Fibroblast of gingiva (primary cell): ENCODE data around the gene PLA2G6.
"Not testable (repeated sequence)": the region's sequence is repeated elsewhere in the genome, so short reads cannot be mapped to it uniquely, and the experiment has no call there.

Experiments
- DNase-seq: peaks from one replicate; pipeline ENCODE4 v3.0.0-alpha.2; 2011; ENCODE audit warnings: low read depth

The PLA2G6 gene

GRCh38 chr22:38191731-38192474, 10.3 kb upstream of the PLA2G6 start:
- no peak for DNase-seq

GRCh38 chr22:38191055-38191454, 9.4 kb upstream of the PLA2G6 start:
- DNase-seq, result no peak

GRCh38 chr22:38190581-38190980, 9.0 kb upstream of the PLA2G6 start:
- no peak for DNase-seq

GRCh38 chr22:38189104-38189503, 7.5 kb upstream of the PLA2G6 start:
- DNase-seq, result no peak

GRCh38 chr22:38187413-38188212, 6.0 kb upstream of the PLA2G6 start:
- peak; percentile 58 for DNase-seq

GRCh38 chr22:38186429-38186828, 4.8 kb upstream of the PLA2G6 start:
- peak; percentile 46 for DNase-seq

GRCh38 chr22:38184788-38185187, 3.2 kb upstream of the PLA2G6 start:
- no peak for DNase-seq

- DNase-seq, result no peak
Observed at GRCh38 chr22:38180841-38181452, 683 bp downstream of the PLA2G6 start.

GRCh38 chr22:38178605-38178937, 3.1 kb downstream of the PLA2G6 start:
- DNase-seq, result not testable (repeated sequence)

- DNase-seq, result peak; percentile 90
Observed at GRCh38 chr22:38177926-38178604, 3.6 kb downstream of the PLA2G6 start.

- not testable (repeated sequence) for DNase-seq
Observed at GRCh38 chr22:38177571-38177925, 4.1 kb downstream of the PLA2G6 start.

- DNase-seq, result no peak
Observed at GRCh38 chr22:38177044-38177443, 4.6 kb downstream of the PLA2G6 start.

GRCh38 chr22:38176170-38176741, 5.4 kb downstream of the PLA2G6 start:
- DNase-seq, result peak; percentile 92

GRCh38 chr22:38175206-38176118, 6.2 kb downstream of the PLA2G6 start:
- no peak for DNase-seq

GRCh38 chr22:38174626-38175025, 7.0 kb downstream of the PLA2G6 start:
- DNase-seq, result no peak

GRCh38 chr22:38173641-38173906, 8.1 kb downstream of the PLA2G6 start:
- no peak for DNase-seq

- no peak for DNase-seq
Observed at GRCh38 chr22:38172832-38173640, 8.6 kb downstream of the PLA2G6 start.

GRCh38 chr22:38171927-38172831, 9.5 kb downstream of the PLA2G6 start:
- no peak for DNase-seq

- DNase-seq, result no peak
Observed at GRCh38 chr22:38170469-38170868, 11.2 kb downstream of the PLA2G6 start.
